Activated CD4-positive, alpha-beta T cell treated with anti-CD3 and anti-CD28 coated beads, Interleukin-2, amount 50 U/mL, for 4 hours (primary cell): ENCODE data around the gene SLC19A3.
A peak's percentile ranks its signal among the peaks of the same experiment; 100 is the strongest.
"Not testable (repeated sequence)": the region's sequence is repeated elsewhere in the genome, so short reads cannot be mapped to it uniquely, and the experiment has no call there.

Experiments used
- DNase-seq, 2 experiments: peaks; one replicate each; pipeline ENCODE4 v3.0.0-alpha.2; 2020

Gene SLC19A3

GRCh38 chr2:227717687-227718567 lies at the start of gene SLC19A3:
Gene SLC19A3, minus strand, starts transcription at chr2:227718028. Its CDS starts 15,710 bp downstream, at chr2:227702318.
- DNase-seq: no peak

GRCh38 chr2:227766373-227766883 lies 48.6 kb upstream of the SLC19A3 start:
- DNase-seq: peak; percentile 49 to 52

GRCh38 chr2:227765788-227766372 lies 48.1 kb upstream of the SLC19A3 start:
- no peak for DNase-seq

- no peak for DNase-seq
Measured at GRCh38 chr2:227761740-227762476, 44.1 kb upstream of the SLC19A3 start.

GRCh38 chr2:227759411-227760118 lies 41.7 kb upstream of the SLC19A3 start:
- DNase-seq: no peak

DNA sequence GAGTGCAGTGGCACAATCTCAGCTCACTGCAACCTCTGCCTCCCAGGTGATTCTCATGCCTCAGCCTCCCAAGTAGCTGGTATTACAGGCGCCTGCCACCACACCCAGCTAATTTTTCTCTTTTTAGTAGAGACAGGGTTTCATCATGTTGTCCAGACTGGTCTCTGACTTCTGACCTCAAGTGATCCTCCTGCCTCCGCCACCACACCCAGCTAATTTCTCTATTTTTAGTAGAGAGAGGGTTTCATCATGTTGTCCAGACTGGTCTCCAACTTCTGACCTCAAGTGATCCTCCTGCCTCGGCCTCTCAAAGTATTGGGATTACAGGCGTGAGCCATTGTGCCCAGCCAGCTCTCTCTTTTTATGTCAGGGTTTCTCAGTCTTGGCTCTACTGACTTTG lies 38.4 kb upstream of the SLC19A3 start:
- DNase-seq: not testable (repeated sequence)

GRCh38 chr2:227748079-227748478 lies 30.3 kb upstream of the SLC19A3 start:
- DNase-seq: no peak

GRCh38 chr2:227745594-227745993 lies 27.8 kb upstream of the SLC19A3 start, which contains the start of gene SCYGR8:
Gene SCYGR8, plus strand, starts transcription at chr2:227745894. Its CDS starts 0 bp downstream, at chr2:227745894.
- DNase-seq: no peak

DNA sequence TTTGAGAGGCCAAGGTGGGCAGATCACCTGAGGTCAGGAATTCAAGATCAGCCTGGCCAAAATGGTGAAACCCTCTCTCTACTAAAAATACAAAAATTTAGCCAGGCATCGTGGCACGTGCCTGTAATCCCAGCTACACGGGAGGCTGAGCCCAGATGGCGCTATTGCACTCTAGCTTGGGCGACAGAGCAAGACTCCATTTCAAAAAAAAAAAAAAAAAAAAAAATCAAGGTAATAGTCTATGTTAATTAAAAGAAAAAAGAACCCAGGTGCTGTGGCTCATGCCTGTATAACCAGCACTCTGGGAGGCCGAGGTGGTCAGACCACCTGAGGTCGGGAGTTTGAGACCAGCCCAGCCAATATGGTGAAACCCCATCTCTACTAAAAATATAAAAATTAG lies 22.9 kb upstream of the SLC19A3 start:
- DNase-seq: not testable (repeated sequence)

GRCh38 chr2:227739351-227739750 lies 21.5 kb upstream of the SLC19A3 start:
- no peak for DNase-seq

- no peak for DNase-seq
Measured at GRCh38 chr2:227728035-227728434, 10.2 kb upstream of the SLC19A3 start, which contains the start of gene SCYGR7. Gene SCYGR7, plus strand, starts transcription at chr2:227728335. Its CDS starts 0 bp downstream, at chr2:227728335.

GRCh38 chr2:227724394-227725039 lies 6.7 kb upstream of the SLC19A3 start, which contains the start of gene SCYGR6:
Gene SCYGR6, minus strand, starts transcription at chr2:227724757. Its CDS starts 0 bp downstream, at chr2:227724757.
- no peak for DNase-seq

DNA sequence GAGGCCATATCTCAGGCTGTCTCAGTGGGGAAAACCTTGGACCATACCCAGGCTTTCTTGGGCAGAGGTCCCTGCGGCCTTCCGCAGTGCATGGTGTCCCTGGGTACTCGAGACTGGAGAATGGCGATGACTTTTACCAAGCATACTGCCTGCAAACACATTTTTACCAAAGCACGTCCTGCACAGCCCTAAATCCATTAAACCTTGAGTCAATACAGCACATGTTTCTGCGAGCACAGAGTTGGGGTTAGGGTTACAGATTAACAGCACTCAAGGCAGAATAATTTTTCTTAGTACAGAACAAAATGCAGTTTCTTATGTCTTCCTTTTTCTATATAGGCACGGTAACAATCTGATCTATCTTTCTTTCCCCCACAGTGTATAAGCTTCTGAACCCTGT lies 5.0 kb upstream of the SLC19A3 start:
- not testable (repeated sequence) for DNase-seq

GRCh38 chr2:227720680-227721079 lies 2.9 kb upstream of the SLC19A3 start:
- no peak for DNase-seq

DNA sequence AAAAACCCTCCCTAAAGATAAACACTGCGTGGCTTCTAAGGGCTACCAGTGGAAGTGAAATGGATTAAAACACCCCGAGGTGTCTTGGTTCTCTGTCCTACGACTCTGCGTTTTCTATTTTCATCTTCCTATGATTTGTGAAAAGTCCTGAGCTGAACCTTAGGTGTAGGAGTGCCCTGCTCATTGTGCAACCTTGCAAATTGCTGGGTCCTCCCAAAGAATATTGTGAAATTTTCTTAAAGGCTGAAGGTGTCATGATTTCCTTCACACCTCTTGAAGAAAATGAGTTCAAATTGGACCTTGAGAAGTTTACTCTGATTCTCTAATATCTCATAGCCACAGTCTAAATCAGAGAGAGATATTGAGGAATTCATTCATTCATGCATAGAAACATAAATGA lies 1.8 kb upstream of the SLC19A3 start:
- no peak for DNase-seq

- DNase-seq: no peak
Measured at GRCh38 chr2:227716501-227716900, 1.3 kb downstream of the SLC19A3 start.

DNA sequence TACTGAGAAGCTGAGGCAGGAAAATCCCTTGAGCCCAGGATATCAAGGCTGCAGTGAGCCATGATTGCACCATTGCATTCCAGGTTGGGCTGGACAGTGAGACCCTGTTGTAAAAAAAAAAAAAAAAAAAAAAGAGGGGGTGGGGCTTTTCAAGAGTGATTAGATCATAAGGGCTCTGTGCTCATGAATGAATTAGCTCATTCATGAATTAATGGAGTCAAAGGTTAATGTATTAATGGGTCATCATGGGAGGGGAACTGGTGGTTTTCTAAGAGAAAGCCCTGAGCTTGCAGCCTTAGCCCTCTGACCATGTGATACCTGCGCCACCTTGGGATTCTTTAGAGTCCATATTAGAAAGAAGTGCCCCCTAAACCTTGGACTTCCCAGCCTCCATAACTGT lies 4.5 kb downstream of the SLC19A3 start:
- no peak for DNase-seq

GRCh38 chr2:227710986-227711385 lies 6.8 kb downstream of the SLC19A3 start:
- DNase-seq: no peak

GRCh38 chr2:227707390-227707789 lies 10.4 kb downstream of the SLC19A3 start:
- DNase-seq: no peak

GRCh38 chr2:227706859-227707258 lies 11.0 kb downstream of the SLC19A3 start:
- no peak for DNase-seq

GRCh38 chr2:227703961-227704360 lies 13.9 kb downstream of the SLC19A3 start:
- no peak for DNase-seq

- DNase-seq: no peak
Measured at GRCh38 chr2:227703280-227703732, 14.5 kb downstream of the SLC19A3 start.
